Measurements from ENCODE around the gene IL15.
"Not testable (repeated sequence)": the region's sequence is repeated elsewhere in the genome, so short reads cannot be mapped to it uniquely, and the experiment has no call there.

IL15 gene

GRCh38 chr4:141636082-141636770 lies at the start of gene IL15:
Gene IL15, plus strand, starts transcription at chr4:141636583. Its CDS starts 82,882 bp downstream, at chr4:141719465.
- DNase-seq (ENCODE audit: low read depth) = peak; percentile 54

- no peak for DNase-seq (ENCODE audit: low read depth)
Measured at GRCh38 chr4:141587897-141588296, 48.5 kb upstream of the IL15 start.

GRCh38 chr4:141595531-141595930 lies 40.9 kb upstream of the IL15 start:
- no peak for DNase-seq (ENCODE audit: low read depth)

- DNase-seq (ENCODE audit: low read depth) = no peak
Measured at GRCh38 chr4:141599853-141600252, 36.5 kb upstream of the IL15 start.

GRCh38 chr4:141604683-141605082 lies 31.7 kb upstream of the IL15 start:
- DNase-seq (ENCODE audit: low read depth) = not testable (repeated sequence)

- DNase-seq (ENCODE audit: low read depth) = no peak
Measured at GRCh38 chr4:141605425-141605856, 30.9 kb upstream of the IL15 start.

GRCh38 chr4:141609243-141609642 lies 27.1 kb upstream of the IL15 start:
- DNase-seq (ENCODE audit: low read depth) = no peak

- DNase-seq (ENCODE audit: low read depth) = no peak
Measured at GRCh38 chr4:141610365-141610764, 26.0 kb upstream of the IL15 start.

GRCh38 chr4:141614878-141615586 lies 21.4 kb upstream of the IL15 start:
- no peak for DNase-seq (ENCODE audit: low read depth)

- DNase-seq (ENCODE audit: low read depth) = not testable (repeated sequence)
Measured at GRCh38 chr4:141615587-141615918, 20.8 kb upstream of the IL15 start.

- DNase-seq (ENCODE audit: low read depth) = no peak
Measured at GRCh38 chr4:141620715-141621114, 15.7 kb upstream of the IL15 start.

GRCh38 chr4:141625023-141625422 lies 11.4 kb upstream of the IL15 start:
- DNase-seq (ENCODE audit: low read depth) = no peak

- DNase-seq (ENCODE audit: low read depth) = no peak
Measured at GRCh38 chr4:141630854-141631253, 5.5 kb upstream of the IL15 start.

- no peak for DNase-seq (ENCODE audit: low read depth)
Measured at GRCh38 chr4:141635736-141636081, 674 bp upstream of the IL15 start.

GRCh38 chr4:141636771-141637460 lies 533 bp downstream of the IL15 start:
- no peak for DNase-seq (ENCODE audit: low read depth)

- DNase-seq (ENCODE audit: low read depth) = no peak
Measured at GRCh38 chr4:141637565-141637964, 1.2 kb downstream of the IL15 start.

GRCh38 chr4:141638230-141638629 lies 1.8 kb downstream of the IL15 start:
- DNase-seq (ENCODE audit: low read depth) = no peak

- no peak for DNase-seq (ENCODE audit: low read depth)
Measured at GRCh38 chr4:141640696-141641095, 4.3 kb downstream of the IL15 start.

GRCh38 chr4:141642063-141642462 lies 5.7 kb downstream of the IL15 start:
- DNase-seq (ENCODE audit: low read depth) = no peak

GRCh38 chr4:141642711-141643110 lies 6.3 kb downstream of the IL15 start:
- DNase-seq (ENCODE audit: low read depth) = no peak

GRCh38 chr4:141643557-141643956 lies 7.2 kb downstream of the IL15 start:
- DNase-seq (ENCODE audit: low read depth) = no peak

GRCh38 chr4:141645611-141646340 lies 9.4 kb downstream of the IL15 start:
- no peak for DNase-seq (ENCODE audit: low read depth)

- DNase-seq (ENCODE audit: low read depth) = no peak
Measured at GRCh38 chr4:141646969-141647368, 10.6 kb downstream of the IL15 start.
